Right ventricle myocardium inferior (tissue), 1 donor: Measurements from ENCODE around the gene NEK7. TPM values are rescaled to one million over a fixed set of nuclear protein-coding genes. Genes with fewer than 3 reads are reported as not detected.
"Not testable (repeated sequence)": the region's sequence is repeated elsewhere in the genome, so short reads cannot be mapped to it uniquely, and the experiment has no call there.

Experiments
- ATAC-seq: fragments of 200-7000 bp; cut with Tn5 transposase; one replicate; pipeline ENCODE4 v1.9.1; 2020; ENCODE audit warnings: mild to moderate bottlenecking, moderate library complexity
- DNase-seq: peaks from one replicate; pipeline ENCODE4 v3.0.0; 2021; ENCODE audit errors: missing footprints
- intact Hi-C: fragments of 100-400 bp; cut with DNase I; formaldehyde crosslinking; loops from one replicate; pipeline ENCODE4 v1.11.0; 2022
- total RNA-seq: library from RNA; stranded (reverse); fragmentation: NEBNext Ultra II Directional; extraction: Animal tissue kit (Norgen Biotek cat#: 25700); gene quantifications from one replicate; pipeline ENCODE4 v1.2.1, GENCODE V29; 2021
- donor health status: DM: no; HTN: yes; CAD: no; lungs with severe emphysema.

The NEK7 gene
- total RNA-seq, 1 donor from 2014 or later: 188 TPM

DNA sequence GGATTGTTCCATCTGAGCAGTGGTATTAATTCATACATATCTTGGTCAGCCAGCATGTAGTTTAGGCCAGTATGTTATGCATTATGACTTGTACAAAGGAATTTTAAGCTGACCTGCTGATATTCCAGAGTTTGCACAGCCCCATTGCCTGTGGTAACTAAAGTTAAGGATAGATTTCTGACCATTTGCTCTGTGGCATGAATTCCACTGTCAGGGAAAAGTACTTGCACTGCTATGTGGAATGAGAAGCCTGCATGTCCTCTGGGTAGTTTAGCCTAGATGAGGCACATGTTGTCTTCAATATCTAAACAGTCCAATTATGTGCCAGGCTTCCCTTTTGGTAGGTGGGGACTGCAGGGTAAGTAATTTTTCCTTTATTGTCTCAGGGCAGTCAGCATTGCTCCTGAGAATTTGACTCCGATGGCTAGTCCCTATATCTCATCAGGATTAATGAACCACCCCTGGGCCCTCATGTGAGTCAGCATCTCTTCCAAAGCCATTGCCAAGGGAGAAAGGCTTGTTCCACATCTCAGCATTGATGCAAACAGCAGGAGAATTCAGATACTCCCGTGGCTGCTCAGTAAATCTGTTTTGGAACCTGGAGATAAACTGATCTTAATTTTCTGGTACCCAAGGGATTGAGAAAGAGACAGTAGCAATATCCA lies 30.2 kb downstream of the NEK7 start:
- intact Hi-C loops: no loop called here
- DNase-seq (no peak), ATAC-seq (no peak)

- intact Hi-C loops: no loop called here
- DNase-seq (no peak), ATAC-seq (no peak)
Measured at GRCh38 chr1:198187973-198188588, 31.3 kb downstream of the NEK7 start.

DNA sequence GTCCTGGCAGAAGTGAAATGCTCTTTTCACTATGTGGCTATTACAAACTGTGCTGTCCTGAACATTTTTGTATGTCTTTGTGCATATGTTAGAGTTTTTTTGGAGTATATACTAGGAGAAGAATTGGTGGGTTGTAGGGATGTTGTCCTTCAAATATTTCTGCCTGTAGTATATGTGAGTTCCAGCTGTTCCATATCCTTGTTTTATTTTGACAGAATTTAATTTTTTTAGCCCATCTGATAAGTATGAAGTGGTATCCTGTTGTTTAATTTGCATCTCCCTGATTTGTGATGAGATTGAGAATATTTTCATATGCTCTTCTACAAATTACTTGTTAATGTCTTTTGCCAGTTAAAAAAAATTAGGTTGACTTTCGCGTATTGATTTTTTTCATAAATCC lies 34.3 kb downstream of the NEK7 start:
- no peak for DNase-seq
- ATAC-seq: no peak
- intact Hi-C loops: no loop called here

GRCh38 chr1:198193871-198194270 lies 37.1 kb downstream of the NEK7 start:
- intact Hi-C loops, DNase-seq, ATAC-seq: not testable (repeated sequence)

DNA sequence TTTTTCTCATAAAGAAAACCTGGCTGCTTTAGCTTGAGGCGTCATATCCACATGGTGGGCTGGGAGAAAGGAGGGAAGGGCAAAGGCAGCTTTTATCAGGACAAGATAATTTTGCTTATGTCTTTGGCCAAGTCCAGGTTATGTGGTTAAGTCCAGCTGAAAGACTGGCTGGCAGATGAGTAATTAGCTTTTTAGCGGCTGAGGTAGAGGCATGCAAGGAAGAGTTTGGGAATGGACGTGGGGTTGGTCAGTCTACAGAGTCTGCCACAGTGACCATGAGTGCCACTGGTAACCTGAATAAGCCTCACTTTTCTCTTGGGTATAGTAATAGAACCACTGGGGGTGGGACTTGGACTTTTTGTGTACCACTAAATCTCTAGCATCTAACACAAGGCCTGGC lies 39.8 kb downstream of the NEK7 start:
- ATAC-seq (no peak), DNase-seq (no peak)
- intact Hi-C loops: no loop called here

- DNase-seq (no peak), ATAC-seq (no peak)
- intact Hi-C loops: no loop called here
Measured at GRCh38 chr1:198197285-198197684, 40.5 kb downstream of the NEK7 start.

GRCh38 chr1:198199105-198199504 lies 42.3 kb downstream of the NEK7 start:
- DNase-seq: no peak
- no peak for ATAC-seq
- intact Hi-C loops: no loop called here

- intact Hi-C loops: loop anchor here (5.0 to 10.0 kb wide), 2 partner anchors 45 to 263 kb away; partner anchors contain the start of gene NEK7
- ATAC-seq (no peak), DNase-seq (no peak)
Measured at GRCh38 chr1:198201956-198202784, 45.4 kb downstream of the NEK7 start.

GRCh38 chr1:198203434-198203833 lies 46.6 kb downstream of the NEK7 start:
- DNase-seq: no peak
- no peak for ATAC-seq
- intact Hi-C loops: loop anchor here (5.0 to 10.0 kb wide), 2 partner anchors 46 to 261 kb away; partner anchors contain the start of gene NEK7

DNA sequence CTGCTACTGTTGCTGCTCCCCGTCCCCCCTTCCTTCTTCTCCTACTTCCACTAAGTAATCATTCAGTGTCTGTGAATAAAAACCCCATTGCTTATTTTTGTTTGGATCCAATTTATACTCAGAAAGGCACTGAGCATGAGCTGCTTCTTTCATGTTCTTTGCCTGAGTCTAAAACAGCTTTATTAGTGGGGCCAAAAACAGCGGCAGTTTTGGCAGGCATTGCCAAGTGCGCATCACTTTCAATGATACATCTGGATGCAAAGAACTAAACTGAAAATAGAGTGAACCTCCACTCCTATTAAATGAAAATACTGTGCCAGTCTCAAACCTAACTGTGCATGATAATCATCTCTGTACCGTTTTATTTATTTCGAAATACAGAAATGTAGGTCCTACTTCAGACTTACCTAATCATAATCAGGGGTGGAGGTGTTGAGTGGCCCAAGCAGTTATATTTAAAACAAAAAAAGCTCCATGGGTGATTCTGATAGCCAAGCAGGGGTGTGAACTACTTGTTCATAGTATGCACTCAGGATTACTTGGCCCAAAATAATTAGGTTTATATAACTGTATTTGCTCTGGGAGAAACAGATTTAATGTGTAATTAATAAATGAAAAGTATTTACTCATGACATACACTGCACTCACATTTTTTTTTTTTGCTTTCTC lies 48.4 kb downstream of the NEK7 start:
- intact Hi-C loops: loop anchor here (5.0 to 10.0 kb wide), 3 partner anchors 62 to 260 kb away; no protein-coding TSS in a partner anchor
- ATAC-seq: peak; percentile 79

DNA sequence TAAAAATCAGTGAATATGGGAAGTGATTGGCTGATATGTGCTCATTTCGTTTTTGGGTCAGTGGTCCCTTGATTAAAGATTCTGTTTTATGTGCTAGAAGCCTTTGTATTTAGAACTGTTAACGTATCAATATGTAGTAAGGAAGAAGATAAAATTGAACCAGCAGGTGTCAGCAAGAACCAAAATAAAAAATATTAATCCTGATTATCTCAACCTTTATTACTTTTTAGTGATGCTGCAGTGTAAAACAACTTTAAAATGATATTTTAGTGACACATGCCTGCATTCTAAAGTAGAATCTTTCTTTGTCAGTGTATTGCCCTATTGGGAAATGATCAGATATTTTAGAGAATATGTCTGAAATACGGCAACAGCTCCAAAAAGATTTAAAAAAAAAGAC lies 49.5 kb downstream of the NEK7 start:
- intact Hi-C loops: loop anchor here (5.0 to 10.0 kb wide), 3 partner anchors 61 to 259 kb away; no protein-coding TSS in a partner anchor
- ATAC-seq (no peak), DNase-seq (no peak)

More for the DNA sequence above, 48.4 kb downstream of the NEK7 start:
- no peak for DNase-seq

- intact Hi-C loops: no loop called here
- no peak for ATAC-seq
- no peak for DNase-seq
Measured at GRCh38 chr1:198211696-198212095, 54.9 kb downstream of the NEK7 start.

GRCh38 chr1:198212126-198212525 lies 55.3 kb downstream of the NEK7 start:
- intact Hi-C loops: no loop called here
- ATAC-seq (no peak), DNase-seq (peak; percentile 49)

GRCh38 chr1:198212675-198213074 lies 55.9 kb downstream of the NEK7 start:
- peak; percentile 26 for ATAC-seq
- intact Hi-C loops: no loop called here
- DNase-seq: no peak

GRCh38 chr1:198214924-198215323 lies 58.1 kb downstream of the NEK7 start:
- intact Hi-C loops: no loop called here
- ATAC-seq: no peak
- no peak for DNase-seq

DNA sequence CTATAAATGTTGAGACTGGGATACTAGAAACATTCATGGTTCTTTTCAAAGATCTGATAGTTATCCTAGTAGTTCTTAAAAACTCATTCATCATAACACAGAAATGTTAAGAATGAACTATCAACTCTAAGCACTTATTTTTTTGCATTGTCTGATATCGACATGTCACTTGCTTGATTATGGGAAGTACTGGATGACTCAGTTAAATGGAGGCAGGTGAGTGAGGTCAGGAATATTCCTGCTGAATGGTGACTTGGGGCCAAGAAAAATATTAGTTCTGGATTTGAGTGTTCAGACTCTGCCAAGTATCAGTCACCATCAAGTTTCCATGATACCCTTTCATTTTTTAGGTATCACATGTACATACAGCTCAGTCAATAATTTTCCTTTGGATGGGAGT lies 63.6 kb downstream of the NEK7 start:
- intact Hi-C loops: no loop called here
- DNase-seq (no peak), ATAC-seq (peak; percentile 34)

- ATAC-seq, DNase-seq, intact Hi-C loops: not testable (repeated sequence)
Measured at GRCh38 chr1:198227010-198227409, 70.2 kb downstream of the NEK7 start.

DNA sequence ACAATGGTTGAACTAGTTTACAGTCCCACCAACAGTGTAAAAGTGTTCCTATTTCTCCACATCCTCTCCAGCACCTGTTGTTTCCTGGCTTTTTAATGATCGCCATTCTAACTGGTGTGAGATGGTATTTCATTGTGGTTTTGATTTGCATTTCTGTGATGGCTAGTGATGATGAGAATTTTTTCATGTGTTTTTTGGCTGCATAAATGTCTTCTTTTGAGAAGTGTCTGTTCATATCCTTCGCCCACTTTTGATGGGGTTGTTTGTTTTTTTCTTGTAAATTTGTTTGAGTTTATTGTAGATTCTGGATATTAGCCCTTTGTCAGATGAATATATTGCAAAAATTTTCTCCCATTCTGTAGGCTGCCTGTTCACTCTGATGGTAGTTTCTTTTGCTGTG lies 70.7 kb downstream of the NEK7 start:
- DNase-seq, intact Hi-C loops, ATAC-seq: not testable (repeated sequence)

DNA sequence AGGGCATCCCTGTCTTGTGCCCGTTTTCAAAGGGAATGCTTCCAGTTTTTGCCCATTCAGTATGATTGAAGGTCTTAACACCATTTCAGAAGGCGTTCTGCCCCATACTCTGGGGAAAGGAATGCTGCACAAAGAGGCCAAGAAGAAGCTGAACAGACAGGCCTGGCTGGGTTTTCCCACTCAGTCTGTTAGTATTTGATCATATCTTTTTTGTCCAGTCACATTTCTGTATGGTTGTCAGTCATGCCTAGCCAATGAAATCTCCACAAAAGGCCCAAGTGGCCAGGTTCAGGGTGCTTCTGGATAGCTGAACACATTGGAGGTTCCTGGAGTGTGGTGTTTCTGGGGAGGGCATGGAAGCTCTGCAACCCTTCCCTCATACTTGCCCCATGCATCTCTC lies 72.1 kb downstream of the NEK7 start:
- intact Hi-C loops: no loop called here
- ATAC-seq (no peak), DNase-seq (no peak)
